HUES64 (cell line): ENCODE measurements around the gene PRPF19.

ENCODE experiments used
- H3K27ac ChIP-seq: 2 replicates; pipeline ENCODE4 v1.7.0; 2013; ENCODE audit warnings: low read depth, low read length, inconsistent platforms
- H3K27me3 ChIP-seq: 2 replicates; pipeline ENCODE4 v1.6.1; 2013; ENCODE audit warnings: mild to moderate bottlenecking, low read length; ENCODE audit not compliant: insufficient read depth
- H3K36me3 ChIP-seq: 2 replicates; pipeline ENCODE4 v1.6.1; 2013; ENCODE audit warnings: mild to moderate bottlenecking, low read length; ENCODE audit not compliant: insufficient read depth
- H3K4me1 ChIP-seq: 2 replicates; pipeline ENCODE4 v1.6.1; 2013; ENCODE audit warnings: mild to moderate bottlenecking, low read length, moderate library complexity; ENCODE audit not compliant: insufficient read depth
- H3K4me3 ChIP-seq: 2 replicates; pipeline ENCODE4 v1.5.1; 2013; ENCODE audit warnings: mild to moderate bottlenecking, low read length, moderate library complexity
- H3K9ac ChIP-seq: 2 replicates; pipeline ENCODE4 v1.6.1; 2013; ENCODE audit warnings: mild to moderate bottlenecking, low read depth, low read length
- H3K9me3 ChIP-seq: 2 replicates; pipeline ENCODE4 v1.6.1; 2013; ENCODE audit warnings: low read depth, low read length; ENCODE audit not compliant: insufficient read depth
- WGBS: fragments of 150-250, 120-280 bp; methylation state at CpG from one replicate; pipeline ENCODE4 v1.1.7; 2013; ENCODE audit warnings: missing lambda C conversion rate; 5-methylcytosine and 5-hydroxymethylcytosine counted together

Gene PRPF19

DNA sequence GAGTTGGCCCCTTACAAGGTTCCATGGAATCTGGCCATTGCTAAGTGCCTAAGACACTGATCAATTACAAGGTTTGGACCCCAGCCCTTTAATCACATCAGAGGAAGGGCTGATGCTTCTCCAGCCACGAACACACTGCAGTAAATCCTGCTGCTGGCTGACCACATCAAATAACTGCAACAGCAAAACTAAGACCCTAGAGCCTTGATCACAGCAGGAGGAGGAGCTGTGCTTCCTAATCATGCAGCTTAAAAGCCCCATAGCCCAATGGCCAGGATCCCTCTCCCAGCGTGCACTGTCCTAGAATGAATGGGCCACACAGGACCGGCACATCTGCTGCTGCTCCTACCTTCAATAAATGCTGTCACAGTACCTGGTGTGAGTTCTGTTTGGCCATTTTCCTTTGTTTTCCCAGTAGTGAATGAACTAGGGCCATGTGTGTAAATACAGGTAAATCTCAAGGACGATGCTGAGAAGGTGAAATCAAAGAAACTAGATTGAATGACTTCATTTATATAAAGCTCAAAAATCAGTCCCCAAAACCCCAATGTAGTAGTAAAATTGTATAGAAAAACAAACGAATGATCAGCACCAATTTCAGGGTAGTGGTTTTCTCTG is 26.3 kb downstream of the PRPF19 start:
- H3K27ac ChIP-seq: no peak overlapping the region
- no peaks in the 10 kb centered on the region for H3K4me1 ChIP-seq
- H3K4me3 ChIP-seq: no peak overlapping the region
- H3K9me3 ChIP-seq: no peaks in the 10 kb centered on the region
- H3K9ac ChIP-seq: no peak overlapping the region
- peaks cover 10% of the 10 kb centered on the region for H3K36me3 ChIP-seq
- 95% methylated on average over 4 of the region's 5 CpGs for WGBS
- no peaks in the 10 kb centered on the region for H3K27me3 ChIP-seq

DNA sequence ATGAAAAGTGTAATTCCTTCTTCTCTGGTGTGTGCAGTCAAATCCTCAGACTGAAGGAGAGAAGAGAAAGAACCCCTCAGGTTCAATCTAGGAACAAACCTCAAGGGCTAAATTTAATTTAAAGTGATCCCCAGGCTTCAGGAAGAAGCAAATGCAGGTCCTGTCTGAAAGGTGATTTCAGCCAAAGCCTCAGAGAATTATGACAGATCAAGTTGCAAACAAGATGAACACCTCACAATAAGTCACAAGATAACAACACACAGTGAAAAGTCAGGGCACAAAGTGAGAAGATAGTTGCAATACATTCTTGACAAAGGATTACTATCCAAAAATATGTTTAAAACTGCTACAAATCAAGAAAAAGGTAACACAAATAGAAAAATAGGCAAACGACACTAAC is 27.3 kb downstream of the PRPF19 start:
- Histone ChIP-seq H3K27me3 (no peaks in the 10 kb centered on the region), H3K4me1 (no peaks in the 10 kb centered on the region), H3K9me3 (no peaks in the 10 kb centered on the region), H3K9ac (no peak overlapping the region), H3K36me3 (peaks cover 10% of the 10 kb centered on the region), H3K4me3 (no peak overlapping the region), H3K27ac (no peak overlapping the region)
- 67% methylated on average over 1 of the region's 1 CpG for WGBS

DNA sequence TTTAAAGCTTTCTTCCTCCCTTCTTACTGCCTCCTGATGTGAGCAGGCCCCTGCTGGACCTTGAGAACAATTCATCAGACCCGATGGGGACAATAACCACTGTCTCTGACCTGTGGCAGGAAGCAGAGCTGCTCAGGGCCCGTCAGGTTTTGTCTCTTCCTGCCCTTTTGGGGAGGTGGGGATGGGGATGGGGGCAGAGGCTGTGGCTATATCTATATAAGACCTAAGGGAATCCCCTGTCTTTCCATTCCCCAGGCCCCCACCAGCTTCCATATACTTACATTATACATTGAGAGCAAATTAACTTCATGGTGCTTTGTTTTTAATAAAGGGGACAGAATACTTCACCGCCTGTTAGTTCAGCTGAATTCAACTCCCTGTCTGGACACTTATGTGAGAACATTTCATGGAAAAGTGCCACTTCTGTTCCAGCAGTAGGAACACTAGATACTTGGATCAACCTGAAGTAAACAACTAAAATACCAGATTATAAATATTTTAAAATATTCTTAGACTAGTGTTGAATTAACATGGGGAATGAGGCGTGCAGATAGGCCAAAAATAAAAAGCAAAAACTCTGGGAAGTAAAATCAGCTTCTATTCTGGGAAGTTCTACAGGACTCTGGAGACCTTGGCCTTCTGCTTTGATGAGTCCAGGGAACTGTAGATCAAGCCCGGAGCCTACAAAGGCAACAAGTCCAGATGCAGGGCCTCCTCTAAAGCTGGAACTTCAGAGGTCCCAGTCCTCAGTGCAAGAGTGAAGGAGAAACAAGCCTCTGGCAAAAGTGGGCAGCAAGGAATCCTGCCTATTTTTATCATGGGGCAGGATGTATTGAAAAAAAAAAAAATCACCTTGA is 27.9 kb downstream of the PRPF19 start:
- Histone ChIP-seq H3K27me3 (no peaks in the 10 kb centered on the region), H3K4me3 (no peak overlapping the region), H3K36me3 (peaks cover 10% of the 10 kb centered on the region), H3K9ac (no peak overlapping the region), H3K4me1 (0 out of 2 replicates have a peak, but pooled peaks cover 1% of the 10 kb centered on the region), H3K27ac (no peak overlapping the region), H3K9me3 (no peaks in the 10 kb centered on the region)
- 87% methylated on average over 5 of the region's 5 CpGs for WGBS

DNA sequence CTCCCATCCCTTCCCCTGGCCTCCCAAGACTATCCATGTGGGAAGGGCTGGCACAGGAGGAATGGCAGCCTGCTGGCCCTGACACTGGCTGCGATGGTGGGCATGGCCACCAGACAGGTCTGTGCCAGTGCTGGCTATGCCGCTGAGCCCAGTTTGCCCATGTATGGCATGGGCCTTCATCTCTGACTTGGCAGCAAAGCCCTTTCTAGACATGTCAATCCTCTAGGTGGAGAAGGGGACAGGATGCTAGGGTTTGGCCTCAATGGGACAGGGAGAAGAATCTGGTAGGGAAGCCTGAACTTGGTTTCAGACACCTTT is 30.3 kb downstream of the PRPF19 start:
- Histone ChIP-seq H3K9me3 (no peaks in the 10 kb centered on the region), H3K4me1 (0 out of 2 replicates have a peak, but pooled peaks cover 5% of the 10 kb centered on the region), H3K4me3 (no peak overlapping the region), H3K27me3 (no peaks in the 10 kb centered on the region), H3K9ac (no peak overlapping the region), H3K27ac (no peak overlapping the region), H3K36me3 (peaks cover 10% of the 10 kb centered on the region)
- WGBS: 97% methylated on average over 2 of the region's 2 CpGs

DNA sequence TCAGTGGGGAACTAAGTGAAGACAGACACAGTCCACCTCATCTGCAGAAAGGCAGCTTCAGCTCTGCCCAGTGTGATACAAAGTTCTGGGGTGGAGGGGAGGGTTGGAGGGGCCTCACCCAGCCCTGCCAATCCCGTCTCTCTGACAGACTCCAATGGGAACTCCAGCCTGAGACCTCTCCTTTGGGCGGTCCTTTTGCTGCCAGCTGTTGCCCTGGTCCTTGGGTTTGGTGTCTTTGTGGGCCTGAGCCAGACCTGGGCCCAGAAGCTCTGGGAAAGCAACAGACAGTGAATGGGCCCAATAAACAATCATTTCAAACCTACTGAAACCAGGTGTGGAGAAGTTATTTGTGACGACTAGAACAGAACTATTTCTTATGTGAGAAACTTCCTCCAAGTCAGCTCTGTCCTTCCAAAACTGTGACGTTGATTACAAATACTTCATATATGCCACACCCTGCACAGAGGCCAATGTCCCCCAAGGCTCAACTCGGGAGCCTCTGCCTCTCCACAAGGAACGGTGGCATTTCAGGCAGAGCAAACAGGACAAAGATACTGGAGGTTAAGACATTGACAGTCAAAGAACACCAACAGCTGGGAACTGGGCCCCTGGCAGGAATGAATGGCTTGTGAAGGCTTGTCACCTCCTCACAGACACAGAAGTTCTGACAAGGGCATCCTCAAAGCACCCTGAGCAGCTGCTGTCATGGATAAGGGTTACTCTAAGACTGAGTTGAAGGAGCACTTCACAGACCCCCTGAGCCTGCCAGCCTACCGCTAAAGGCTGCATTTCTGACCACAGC is 30.8 kb downstream of the PRPF19 start:
- H3K27ac ChIP-seq: no peak overlapping the region
- H3K9me3 ChIP-seq: no peaks in the 10 kb centered on the region
- 97% methylated on average over 7 of the region's 7 CpGs for WGBS
- H3K27me3 ChIP-seq: no peaks in the 10 kb centered on the region
- peaks cover 10% of the 10 kb centered on the region for H3K36me3 ChIP-seq
- no peak overlapping the region for H3K9ac ChIP-seq
- H3K4me1 ChIP-seq: 0 out of 2 replicates have a peak, but pooled peaks cover 5% of the 10 kb centered on the region
- H3K4me3 ChIP-seq: no peak overlapping the region

DNA sequence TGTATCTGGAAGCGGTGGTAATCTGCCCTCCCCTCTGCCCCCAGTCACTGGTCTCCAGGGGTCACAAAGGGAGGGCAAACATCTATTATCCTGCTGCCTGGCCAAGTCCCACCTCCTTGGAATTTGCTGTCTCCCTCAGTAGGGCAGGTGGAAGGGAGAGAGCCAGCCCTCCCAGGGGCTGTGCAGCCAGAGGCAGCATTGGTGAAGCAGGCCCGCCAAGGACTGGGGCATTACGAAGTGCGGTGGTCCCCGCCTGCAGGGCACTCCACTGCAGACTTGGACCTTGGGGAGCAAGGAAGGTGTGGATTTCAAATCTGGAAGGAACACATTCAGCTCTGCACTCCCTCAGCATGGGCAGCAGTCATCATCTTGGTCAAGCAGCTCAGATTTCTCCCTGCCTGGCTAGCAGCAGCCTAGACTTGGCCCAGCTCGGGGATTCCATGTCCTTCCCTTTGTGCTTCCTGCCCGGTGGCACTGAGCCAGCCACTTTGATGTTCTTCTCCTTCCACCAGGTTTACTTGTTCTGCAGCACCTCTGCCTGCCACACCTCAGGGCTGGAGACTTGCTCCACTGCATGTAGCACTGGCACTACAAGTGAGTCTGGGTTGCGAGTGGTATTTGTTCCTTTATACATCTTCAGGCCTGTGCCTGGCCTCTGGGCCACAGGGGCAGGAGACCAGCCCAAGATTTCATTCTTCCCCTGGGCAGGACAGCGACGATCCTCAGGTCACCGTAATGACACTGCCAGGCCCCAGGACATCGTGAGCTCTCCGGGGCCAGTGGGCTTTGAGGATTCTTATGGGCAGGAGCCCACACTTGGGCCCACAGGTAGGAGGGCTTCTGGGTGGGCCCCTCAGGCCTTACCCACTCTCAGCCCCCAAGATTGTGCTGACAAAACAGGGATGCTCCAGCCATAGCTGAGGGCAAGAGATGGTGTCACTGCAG is 31.7 kb downstream of the PRPF19 start:
- H3K9me3 ChIP-seq: no peaks in the 10 kb centered on the region
- H3K36me3 ChIP-seq: peaks cover 4% of the 10 kb centered on the region; the same call in 1 of the 2 replicates
- 0 out of 2 replicates have a peak, but pooled peaks cover 5% of the 10 kb centered on the region for H3K4me1 ChIP-seq
- H3K4me3 ChIP-seq: no peak overlapping the region
- no peaks in the 10 kb centered on the region for H3K27me3 ChIP-seq
- H3K9ac ChIP-seq: no peak overlapping the region
- no peak overlapping the region for H3K27ac ChIP-seq
- 91% methylated on average over 13 of the region's 13 CpGs for WGBS

DNA sequence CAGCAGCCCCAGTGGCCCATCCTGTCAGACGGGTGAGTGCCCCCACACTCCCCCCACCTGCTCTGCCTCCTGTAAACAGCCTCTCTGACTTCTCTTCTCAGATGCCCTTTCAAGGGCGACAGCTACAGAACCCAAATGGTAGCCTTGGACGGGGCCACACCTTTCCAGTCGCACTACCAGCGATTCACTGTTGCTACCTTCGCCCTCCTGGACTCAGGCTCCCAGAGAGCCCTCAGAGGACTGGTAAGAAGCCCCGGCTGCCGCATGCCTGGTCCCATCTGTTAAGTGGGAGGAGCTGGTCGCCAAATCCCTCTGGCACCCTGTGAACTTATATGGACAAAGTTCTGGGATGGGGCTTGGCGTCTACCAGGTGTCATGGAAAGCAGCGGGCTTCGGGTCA is 32.9 kb downstream of the PRPF19 start:
- no peak overlapping the region for H3K27ac ChIP-seq
- H3K9me3 ChIP-seq: no peaks in the 10 kb centered on the region
- 89% methylated on average over 12 of the region's 12 CpGs for WGBS
- H3K36me3 ChIP-seq: no peaks in the 10 kb centered on the region
- no peak overlapping the region for H3K4me3 ChIP-seq
- H3K9ac ChIP-seq: no peak overlapping the region
- no peaks in the 10 kb centered on the region for H3K27me3 ChIP-seq
- H3K4me1 ChIP-seq: 0 out of 2 replicates have a peak, but pooled peaks cover 5% of the 10 kb centered on the region

DNA sequence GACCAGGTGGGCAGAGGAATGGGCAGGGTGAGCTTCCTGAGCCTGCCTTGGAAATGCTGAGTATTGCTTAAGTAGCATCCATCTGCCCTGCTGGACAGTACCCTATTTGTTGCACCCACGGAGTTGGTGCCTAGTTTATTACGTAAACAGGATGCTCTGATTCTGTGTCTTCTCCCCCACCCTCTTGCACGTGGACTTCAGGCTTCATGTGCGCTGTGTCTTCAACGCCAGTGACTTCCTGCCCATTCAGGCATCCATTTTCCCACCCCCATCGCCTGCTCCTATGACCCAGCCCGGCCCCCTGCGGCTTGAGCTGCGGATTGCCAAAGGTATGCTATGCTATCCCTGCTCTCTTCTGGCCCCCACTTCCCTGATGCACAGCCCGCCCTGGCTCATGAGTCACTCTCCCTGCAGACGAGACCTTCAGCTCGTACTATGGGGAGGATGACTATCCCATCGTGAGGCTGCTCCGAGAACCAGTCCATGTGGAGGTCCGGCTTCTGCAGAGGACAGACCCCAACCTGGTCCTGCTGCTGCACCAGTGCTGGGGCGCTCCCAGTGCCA is 33.3 kb downstream of the PRPF19 start:
- H3K9ac ChIP-seq: no peak overlapping the region
- no peaks in the 10 kb centered on the region for H3K27me3 ChIP-seq
- 52% methylated on average over 16 of the region's 16 CpGs for WGBS
- H3K36me3 ChIP-seq: no peaks in the 10 kb centered on the region
- 0 out of 2 replicates have a peak, but pooled peaks cover 5% of the 10 kb centered on the region for H3K4me1 ChIP-seq
- H3K9me3 ChIP-seq: no peaks in the 10 kb centered on the region
- no peak overlapping the region for H3K4me3 ChIP-seq
- no peak overlapping the region for H3K27ac ChIP-seq

DNA sequence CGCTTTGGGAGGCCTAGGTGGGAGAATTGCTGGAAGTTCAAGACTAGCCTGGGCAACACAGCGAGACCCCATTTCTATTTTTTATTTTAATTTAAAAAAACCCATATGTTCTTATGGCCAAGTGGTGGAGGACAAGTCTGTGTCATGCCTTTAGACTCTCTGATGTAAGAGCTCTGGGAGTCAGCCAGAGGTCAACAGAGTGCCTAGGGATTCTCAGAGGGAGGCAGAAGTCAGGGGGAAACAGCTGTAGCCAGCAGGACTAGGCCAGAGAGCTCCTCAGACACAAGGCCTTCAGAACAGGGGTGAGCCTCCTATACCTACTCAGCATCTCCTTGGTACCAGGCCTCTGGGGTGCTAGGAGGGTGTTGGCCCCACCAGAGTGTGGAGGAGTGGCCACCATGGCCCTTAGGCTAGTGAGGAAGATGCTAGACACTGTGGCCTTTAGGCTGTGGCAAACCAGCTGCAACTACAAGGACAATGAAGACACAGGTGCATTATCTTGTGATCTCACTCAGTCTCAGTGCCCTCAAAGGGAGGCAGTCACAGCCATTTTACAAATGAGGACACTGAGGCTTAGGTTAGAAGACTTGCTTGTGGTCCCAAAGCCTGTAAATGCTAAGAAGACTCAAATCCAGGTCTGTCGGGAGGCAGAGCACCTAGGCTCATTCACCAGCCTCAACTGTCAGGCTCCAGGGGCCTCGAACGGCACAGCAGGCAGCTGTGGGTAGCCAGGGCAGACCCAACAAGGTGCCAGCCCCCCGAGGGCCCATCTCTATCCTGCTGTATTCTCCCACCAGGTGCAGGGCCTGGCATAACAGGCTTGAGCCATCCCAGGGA is 34.0 kb downstream of the PRPF19 start:
- 0 out of 2 replicates have a peak, but pooled peaks cover 5% of the 10 kb centered on the region for H3K4me1 ChIP-seq
- no peaks in the 10 kb centered on the region for H3K9me3 ChIP-seq
- H3K27me3 ChIP-seq: no peaks in the 10 kb centered on the region
- H3K4me3 ChIP-seq: no peak overlapping the region
- H3K9ac ChIP-seq: no peak overlapping the region
- no peaks in the 10 kb centered on the region for H3K36me3 ChIP-seq
- no peak overlapping the region for H3K27ac ChIP-seq
- WGBS: 94% methylated on average over 5 of the region's 6 CpGs
